GM12874 (cell line): ENCODE results near the gene OTUD4.

ENCODE experiments used
- TF ChIP-seq, protein P1 (sequence below): IDR thresholded peaks from 2 replicates; pipeline ENCODE4 v1.5.1; 2011; ENCODE audit warnings: low read depth, mild to moderate bottlenecking, control low read depth, low read length, moderate library complexity; ENCODE audit not compliant: insufficient read depth

The OTUD4 gene

DNA sequence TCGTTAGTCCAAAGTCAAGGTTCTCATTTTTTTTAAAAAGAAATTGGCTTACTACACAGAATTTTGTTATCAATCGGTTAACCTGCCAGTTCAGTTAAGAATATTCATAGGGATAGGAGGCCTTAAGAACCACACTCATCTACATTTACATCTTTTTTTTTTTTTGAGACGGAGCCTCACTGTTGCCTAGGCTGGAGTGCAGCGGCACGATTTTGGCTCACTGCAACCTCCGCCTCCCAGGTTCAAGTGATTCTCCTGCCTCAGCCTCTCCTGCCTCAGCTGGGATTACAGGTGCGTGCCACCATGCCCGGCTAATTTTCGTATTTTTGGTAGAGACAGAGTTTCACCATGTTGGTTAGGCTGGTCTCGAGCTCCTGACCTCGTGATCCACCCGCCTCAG lies 48.5 kb downstream of the OTUD4 start:
- TF ChIP-seq, protein P1, sequence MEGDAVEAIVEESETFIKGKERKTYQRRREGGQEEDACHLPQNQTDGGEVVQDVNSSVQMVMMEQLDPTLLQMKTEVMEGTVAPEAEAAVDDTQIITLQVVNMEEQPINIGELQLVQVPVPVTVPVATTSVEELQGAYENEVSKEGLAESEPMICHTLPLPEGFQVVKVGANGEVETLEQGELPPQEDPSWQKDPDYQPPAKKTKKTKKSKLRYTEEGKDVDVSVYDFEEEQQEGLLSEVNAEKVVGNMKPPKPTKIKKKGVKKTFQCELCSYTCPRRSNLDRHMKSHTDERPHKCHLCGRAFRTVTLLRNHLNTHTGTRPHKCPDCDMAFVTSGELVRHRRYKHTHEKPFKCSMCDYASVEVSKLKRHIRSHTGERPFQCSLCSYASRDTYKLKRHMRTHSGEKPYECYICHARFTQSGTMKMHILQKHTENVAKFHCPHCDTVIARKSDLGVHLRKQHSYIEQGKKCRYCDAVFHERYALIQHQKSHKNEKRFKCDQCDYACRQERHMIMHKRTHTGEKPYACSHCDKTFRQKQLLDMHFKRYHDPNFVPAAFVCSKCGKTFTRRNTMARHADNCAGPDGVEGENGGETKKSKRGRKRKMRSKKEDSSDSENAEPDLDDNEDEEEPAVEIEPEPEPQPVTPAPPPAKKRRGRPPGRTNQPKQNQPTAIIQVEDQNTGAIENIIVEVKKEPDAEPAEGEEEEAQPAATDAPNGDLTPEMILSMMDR = no peak

DNA sequence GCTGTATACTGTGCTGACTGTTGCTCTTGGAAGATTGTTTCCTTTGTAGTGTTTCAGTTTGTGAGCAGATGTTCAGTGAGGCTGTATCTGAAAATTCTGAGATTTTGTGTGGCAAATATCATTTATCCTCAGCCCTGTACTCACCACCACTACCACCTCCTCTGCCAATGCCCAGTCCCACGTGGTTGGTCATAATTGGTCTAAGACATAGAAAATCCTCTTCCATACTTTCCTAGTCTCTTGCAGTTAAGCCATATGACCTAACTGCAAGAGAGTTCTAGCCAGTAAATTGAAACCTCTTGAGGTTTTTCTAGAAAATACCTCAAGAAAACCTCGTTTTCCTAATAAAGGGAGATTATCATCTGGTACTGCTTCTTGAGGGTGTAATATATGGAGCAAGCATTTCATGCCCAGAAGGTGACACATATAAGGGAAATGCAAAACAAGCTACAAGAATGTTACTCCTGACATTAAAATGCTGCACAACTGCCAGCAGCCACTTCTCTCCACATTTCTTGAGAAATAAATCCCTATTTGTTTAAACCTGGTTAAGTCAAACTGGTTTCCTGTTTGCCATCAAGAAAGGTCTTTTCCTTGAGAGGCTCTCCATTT lies 49.5 kb downstream of the OTUD4 start:
- TF ChIP-seq, protein P1 = no peak

DNA sequence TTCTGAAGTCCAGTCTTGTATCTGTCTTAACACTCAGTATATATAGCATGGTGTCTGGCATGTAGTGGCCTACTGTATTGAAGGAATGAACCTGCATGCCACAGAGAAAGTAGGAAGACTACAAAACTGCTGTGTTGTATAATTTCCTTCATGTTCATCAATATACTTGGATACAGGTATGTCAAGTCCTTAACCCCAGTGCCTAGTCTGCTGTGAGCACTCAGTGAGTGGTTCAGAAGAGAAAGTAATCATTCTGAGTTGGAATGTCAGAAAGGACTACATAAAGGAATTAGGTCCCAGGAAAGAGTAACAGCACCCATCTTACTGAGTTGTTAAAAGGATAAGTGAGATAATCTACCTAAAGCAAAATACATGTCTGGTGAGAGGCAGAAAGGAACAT lies 50.3 kb downstream of the OTUD4 start:
- TF ChIP-seq, protein P1 = no peak

DNA sequence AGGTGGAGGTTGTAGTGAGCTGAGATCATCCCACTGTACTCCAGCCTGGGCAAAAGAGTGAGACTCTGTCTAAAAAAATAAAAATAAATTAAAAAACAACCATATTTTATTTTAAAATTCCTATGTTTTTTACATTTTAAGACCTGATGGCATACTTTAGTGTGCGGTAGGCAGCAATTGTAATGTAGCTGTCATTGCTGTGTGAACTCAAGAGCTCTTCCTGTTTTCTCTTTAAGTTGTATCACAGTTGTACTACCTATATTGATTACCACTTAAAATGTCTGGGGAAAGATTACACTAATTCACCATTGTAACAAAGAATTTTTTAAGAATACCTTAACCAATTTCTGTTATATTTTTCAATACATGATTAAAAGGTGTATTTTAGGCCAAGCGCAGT lies 55.0 kb downstream of the OTUD4 start:
- TF ChIP-seq, protein P1 = no peak

DNA sequence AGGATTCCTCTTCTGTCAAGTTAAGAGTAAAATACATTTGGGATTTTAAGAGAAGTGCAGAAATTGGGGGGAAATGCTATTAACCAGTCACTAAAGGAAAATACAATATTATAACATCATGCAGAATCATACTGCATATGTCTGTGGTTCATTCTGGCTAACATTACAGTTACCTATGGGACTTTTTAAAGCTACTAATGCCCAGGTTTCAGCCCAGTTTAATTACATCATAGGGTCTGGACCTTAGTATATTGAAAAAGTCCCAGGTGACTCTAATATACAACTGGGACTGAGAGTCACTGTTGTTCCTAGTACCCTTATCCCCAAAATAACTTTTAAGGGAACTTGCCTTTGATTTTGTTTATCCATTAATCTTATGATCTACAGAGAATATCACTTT lies 72.3 kb downstream of the OTUD4 start:
- TF ChIP-seq, protein P1 = no peak

DNA sequence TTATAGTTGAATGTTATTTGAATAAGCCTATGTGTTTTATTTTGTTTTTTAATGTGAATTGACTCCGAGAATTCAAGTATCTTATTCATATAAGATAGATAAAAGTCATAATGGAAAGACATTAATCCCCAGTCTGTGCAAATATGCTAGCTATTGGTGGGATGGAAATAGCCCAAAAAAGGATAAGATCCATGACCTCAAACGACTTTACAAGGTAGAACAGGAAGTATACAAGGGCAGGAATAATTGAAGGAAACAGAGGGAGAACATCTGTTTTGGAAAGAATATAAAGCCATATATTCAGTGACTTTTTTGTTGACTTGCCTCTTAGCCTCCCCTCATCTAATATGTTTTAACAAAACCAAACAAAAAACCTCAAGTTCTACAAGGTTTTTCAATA lies 73.3 kb downstream of the OTUD4 start:
- TF ChIP-seq, protein P1 = no peak

DNA sequence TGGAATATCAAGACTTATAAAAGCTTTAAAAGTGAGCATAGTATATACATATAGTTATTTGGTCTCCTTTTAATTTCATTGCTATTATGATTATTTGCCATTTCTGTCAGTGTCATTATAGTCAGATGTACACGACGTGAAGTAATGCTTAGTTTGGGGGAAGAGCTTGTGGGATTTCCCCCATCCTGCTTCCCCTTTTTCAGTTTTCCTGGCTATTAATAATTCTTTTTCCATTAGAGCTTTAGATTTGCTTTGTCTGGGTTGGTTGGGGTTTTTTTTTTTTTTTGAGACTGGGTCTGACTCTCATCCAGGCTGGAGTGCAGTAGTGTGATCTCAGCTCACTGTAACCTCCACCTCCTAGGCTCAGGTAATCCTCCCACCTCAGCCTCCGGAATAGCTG lies 76.9 kb downstream of the OTUD4 start:
- TF ChIP-seq, protein P1 = no peak

DNA sequence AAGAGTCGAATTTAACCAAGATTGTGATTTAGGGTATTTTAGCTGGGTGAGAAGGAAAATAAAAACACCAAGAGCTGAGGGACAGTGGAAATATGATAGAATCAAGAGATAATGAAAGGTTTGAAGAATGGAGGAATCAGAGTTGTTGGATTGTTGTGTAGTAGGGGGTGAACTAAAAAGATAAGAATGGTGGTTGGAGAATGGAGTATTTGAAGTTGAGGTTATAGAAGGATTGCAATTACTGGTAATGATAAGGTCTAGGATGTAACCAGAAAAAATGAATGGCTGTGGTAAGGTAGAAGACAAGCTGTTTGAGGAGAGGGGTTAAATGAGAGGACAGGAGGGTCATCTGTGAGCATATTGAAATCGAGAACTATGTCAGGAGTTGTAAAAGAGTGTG lies 77.8 kb downstream of the OTUD4 start:
- TF ChIP-seq, protein P1 = no peak
